HS-5 (cell line): ENCODE results near the gene E2F6.
A peak's percentile ranks its signal among the peaks of the same experiment; 100 is the strongest.
"Not testable (repeated sequence)": the region's sequence is repeated elsewhere in the genome, so short reads cannot be mapped to it uniquely, and the experiment has no call there.

Experiments
- DNase-seq: peaks from one replicate; pipeline ENCODE4 v3.0.0-alpha.2; 2012; ENCODE audit warnings: low read depth

Gene E2F6

DNA sequence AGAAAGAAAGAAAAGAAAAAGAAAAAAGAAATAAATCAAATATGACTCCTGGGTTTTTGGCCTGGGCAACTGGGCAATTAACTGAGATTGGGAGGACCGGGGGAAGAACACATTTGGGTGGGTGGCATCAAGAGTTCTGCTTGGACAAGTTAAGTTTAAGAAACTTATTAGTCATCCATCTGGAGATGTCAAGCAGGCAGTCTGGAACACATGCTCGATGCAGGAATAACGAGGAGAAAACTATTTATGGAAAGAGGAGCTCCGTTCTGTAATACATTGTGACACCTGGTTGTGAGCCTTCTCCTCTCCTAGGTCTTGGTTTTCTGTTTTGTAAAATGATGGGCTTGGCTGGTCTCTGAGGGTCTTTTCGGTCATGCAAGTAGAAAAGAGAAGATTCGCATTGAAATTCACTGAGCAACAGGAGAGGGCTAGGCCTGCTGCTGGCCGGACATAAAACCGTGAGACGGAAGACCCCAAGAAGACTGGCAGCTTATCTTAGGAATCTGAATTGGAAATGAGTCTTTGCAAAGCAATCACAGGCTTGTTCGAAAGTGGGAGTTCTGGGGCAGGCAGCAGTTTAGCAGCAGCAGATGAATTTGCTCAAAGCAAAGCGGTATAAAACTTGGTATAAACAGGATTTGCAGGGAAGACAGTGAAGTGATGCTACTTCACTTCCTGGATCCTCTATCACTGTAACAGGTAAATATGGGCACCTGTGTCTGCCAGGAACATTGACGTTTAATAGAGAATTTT, 51.4 kb downstream of the E2F6 start:
- DNase-seq, result no peak

DNA sequence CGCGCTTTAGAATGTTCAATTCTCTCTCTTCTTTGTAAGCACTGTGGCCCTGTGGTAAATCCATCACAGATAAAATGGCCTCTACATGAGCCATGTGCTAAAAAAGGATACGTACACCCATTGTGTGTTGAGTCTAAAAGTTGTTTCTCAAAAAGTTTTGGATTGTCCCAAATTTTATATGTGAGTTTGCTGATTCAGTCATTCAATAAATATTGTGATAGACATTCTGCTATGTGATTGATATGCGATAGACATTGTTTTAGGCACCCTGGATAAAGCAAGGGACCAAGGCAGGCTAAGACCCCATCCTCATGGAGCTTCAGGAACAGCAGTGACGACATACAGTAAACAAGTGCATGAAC, 53.5 kb downstream of the E2F6 start:
- DNase-seq, result no peak

DNA sequence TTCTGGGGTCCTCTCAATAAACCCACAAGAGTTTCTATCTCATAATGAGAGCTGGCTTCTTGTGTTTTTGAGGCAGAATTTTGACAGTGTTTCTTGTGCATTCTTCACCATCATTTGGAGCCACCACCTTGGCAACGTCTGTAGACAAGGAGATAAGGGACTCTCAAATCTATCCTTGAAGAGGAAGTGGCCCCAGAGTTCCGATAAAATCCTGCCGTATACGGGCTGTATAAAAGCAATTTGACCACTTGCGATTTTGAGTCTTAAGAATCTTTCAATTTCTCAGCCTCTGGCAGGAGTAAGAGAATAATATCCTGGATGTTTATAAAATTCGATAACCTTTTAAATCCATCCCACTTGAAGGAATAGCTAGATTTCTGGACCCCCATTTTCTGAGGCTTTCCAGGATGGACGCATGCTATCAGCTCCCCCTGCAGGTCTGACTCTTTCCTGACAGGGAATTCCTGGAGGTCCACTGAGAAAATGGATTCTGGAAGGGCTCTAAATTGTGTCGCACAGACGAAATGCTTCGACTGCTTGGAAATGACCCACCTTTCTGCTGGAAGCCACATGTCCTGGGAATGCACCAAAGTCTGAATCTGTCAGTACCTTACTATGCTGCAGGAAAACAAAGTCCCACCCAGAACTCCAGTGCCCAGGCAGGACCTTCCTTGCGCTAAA, 54.1 kb downstream of the E2F6 start:
- DNase-seq, result no peak

DNA sequence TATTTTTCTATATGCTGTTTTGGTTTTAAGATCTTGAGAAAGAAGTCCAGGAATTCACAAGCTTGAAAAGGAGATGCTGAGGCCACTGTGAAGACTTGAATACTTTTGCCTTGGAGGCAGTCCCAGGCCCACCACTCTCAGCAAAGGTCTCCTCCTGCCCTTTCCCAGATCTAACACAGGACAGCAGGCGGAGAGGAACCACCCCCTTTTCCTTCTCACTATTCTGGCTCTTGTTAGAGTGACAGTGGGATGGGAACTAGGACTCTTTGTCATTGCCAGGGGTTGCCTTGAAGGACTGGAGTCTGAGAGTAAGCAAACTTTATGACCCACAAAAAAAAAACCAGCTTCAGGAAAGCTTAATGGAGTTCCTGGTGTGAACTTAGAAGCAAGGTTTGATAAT, 54.7 kb downstream of the E2F6 start:
- DNase-seq, result no peak

DNA sequence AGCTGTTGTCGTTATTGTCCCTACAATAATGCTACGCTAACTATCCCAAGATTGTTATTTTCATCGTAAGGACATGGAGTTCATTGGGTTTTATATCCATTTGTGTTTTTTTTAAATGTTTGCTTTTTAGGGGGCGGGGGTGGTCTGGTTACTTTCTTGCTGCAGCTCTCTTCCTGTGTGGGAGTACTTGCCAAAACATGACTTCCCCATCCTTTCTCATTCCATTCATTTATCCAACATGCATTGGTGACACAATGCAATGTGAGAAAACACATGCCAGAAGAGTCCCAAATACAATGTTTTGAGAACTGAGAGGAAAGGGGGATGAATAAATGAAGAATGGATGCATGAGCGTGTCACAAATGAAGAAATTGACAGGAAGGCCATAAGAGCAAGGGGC, 55.9 kb downstream of the E2F6 start:
- DNase-seq, result no peak

DNA sequence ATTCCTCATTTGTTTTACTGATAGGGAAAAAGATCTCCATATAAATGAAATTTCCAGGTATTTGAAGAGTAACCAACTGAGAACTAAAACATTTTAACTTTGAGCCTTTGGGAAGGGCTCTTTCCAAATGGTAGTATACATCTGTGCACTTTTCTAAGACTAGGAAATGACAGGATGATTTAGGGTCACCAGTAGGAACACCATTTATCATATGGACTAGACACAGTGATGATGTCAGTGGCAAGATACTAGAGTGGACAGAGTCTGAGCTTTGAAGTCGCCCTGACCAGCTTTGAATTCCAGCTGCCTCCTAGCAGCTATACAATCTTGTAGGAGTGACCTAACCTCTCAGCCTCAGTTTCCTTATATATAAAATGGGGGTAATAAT, 56.4 kb downstream of the E2F6 start:
- no peak for DNase-seq

DNA sequence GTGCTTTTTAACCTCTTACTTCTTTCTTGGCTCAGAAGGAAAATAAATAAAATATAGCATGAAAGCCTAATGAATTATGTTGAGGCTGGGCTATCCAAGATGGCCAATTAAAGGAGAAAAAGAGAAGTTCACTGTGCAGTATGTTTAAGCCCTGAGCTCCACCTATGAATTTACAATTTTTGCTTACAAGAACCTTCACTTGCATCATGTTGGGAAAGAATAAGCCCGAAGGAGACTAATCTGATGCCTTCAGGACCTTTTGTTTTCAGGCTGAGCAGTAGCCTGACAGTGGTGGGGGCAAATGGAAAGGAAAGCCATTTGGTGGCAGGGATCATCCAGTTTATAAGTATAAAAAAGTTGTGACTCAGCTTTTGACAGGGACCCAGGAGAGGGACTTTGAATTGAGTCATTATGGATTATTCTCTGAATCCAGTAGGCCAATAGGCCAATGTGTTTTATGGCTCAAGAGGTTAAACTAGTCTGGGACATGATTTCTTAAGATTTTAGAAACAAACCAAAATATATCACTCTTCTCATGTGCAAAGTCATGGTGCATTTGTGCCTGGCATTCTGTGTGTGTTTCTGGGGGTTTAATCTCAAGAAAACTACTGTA, 56.9 kb downstream of the E2F6 start:
- no peak for DNase-seq

DNA sequence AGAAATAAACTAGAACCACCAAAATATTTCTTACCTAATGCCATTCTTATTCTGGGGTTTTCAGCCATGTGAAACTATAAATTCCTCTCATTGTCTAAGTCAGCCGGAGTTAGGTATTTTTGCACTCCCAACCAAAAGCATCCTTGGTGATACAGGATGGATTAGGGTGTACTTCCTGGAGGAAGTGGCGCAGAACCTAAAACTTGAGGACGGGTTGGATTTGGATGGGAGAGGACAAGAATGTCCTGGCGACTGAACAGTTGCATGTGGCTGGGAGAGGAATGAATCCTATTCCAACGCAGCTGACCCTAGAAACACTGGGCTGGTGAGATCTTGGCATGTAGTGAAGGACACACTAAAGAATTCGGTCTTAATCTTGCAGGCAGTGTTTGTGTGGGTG, 58.5 kb downstream of the E2F6 start:
- DNase-seq, result no peak

DNA sequence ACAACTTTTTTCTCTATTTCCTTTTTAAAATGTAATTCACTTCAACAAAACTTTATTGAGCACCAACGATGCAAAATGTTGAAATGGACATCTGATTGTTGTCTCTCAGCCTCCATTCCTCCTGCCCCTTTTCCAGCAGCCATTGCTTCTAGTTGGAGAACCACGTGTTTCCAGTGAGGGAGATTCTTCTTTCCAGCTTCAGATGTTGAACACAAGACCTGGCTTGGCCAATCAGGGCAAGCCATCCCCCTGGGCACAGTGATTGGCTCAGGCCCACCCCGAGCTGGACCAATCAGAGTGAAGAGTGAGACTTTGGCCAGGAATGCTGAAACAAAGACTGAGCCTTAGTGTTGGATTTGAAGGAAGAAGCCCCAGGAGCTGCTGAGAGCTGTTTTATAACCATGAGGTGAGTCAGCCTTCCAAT, 59.0 kb downstream of the E2F6 start:
- peak; percentile 33 for DNase-seq

DNA sequence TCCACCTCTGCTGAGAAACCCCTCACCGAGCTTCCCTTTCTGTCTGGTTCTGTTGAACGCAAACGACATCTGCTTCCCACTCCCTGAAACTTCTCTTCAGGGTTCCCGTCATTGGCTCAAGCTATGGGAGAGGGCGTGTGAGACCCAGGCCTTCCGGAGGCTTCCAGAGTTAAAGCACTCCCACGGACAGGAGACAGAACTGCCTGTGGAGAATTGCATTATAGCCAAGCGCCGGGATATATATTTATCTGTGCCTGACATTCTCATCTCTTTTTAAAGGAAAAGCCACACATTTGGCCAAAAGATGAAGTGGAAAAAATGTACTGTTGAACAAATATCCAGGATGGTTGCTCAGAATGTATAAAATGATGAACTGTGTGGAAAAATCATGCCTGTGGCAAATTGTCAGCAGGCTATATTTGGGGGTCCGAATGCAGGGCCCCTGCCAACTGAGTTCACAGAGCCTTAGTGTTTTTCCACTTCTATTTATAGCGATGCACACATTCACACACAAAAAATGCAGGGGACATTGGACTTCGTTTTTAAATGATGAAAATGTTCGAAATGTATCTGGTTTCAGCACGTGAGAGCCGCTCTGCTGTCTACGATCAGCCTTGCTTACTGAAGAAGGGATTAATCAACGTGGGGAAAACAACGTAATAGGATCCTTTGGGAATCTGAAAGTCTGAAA, 59.5 kb downstream of the E2F6 start:
- DNase-seq, result no peak

DNA sequence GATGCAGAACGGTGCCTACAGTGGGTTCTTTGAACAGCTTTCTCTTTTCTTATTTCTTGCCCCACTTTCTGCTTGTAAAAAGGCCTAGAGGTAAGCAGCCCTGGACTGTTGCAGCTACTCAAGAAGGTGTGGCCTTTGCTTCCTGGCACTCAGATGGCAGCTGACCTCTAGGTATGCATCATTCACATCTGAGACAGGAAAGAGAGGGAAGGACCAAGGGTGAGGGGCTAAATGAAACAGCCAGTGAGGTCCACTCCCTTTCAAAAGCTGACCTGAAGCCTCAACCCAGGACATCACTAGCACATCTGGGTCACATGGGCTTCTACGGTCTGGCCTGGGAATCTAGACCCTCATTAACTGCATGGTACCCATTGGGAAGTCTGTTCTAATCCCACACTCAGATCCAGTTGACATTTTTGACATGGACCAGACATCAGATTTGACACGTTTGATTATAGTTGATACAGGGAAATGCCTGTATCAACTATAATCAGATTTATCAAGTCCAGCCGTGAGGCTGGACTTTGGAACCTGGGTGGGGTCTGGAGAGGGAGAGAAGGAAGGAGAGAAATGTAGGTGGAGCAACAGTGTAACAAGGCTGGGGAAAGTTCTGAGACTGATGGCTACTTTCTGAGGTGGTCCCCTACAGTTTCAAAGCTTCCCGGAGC, 60.2 kb downstream of the E2F6 start:
- DNase-seq, result no peak

DNA sequence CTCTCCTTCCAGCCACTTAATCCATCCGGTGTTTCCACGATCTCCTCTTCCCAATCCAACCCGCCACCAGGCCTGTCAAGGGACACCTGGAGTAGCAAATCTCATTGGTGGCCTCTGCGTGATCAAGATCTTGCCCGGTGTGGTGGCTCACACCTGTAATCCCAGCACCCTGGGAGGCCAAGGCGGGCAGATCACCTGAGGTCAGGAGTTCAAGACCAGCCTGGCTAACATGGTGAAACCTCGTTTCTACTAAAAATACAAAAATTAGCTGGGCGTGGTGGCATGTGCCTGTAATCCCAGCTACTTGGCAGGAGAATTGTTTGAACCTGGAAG, 60.9 kb downstream of the E2F6 start:
- not testable (repeated sequence) for DNase-seq

DNA sequence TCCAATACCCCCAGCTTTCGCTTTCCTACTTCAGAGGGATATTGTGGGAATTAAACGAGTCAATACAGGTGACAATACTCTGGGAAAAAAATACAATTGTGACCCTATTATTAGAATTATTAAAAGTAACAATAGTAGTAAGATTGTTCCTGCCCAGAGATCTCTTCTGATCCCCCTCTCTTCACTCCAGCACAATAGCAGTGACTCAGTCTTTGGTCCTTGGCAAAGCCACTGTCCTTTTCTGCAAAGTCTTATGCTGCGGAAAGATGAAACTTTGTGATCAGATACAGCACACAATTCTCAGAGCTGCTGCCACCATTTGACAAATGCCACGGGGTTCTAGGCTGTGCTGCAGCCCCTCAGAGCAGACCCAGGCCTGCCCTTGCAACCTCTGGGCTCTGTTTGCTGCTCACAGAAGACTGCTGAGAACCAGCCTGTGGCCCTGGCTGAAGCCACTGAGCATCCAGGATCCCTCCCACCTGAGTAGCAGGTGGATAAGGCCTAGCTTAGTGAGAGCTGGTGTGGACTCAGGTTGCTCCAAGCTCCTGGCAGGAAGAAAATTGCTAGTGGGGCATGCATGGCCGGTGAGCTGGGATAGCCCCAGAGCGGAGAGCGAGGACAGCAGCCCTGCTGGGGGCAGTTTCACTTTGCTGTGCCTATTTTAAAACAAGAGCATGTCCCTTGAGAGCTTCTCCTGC, 61.4 kb downstream of the E2F6 start:
- DNase-seq, result no peak

DNA sequence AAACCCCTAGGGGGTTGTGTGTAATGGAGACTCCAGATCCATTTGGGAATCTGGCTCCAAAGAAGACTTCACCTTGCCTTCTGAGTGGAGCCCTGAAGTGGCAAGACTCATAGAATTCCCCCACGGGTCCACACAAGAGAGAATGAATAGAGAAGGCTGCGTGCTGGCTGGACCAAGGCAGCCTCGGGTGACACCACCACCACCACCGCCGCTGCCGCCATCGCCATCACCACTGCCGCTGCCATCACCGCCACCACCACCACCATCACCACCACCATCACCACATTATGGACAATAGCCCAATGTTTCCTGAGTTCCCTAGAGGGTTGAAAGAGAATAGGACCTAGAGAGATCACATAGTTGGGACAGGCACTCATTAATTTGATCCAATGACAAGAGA, 63.5 kb downstream of the E2F6 start:
- DNase-seq, result no peak

DNA sequence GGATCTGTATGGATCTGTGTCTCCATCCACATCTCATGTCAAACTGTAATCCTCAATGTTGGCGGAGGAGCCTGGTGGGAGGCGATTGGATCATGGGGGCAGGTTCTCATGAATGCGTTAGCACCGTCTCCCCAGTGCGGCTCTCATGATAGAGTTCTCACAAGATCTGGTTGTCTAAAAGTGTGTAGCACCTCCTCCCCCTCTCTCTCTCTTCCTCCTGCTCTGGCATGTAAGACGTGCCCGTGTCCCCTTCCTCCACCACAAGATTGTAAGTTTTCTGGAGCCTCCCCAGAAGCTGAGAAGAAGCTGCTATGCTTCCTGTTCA, 66.6 kb downstream of the E2F6 start:
- DNase-seq, result no peak

DNA sequence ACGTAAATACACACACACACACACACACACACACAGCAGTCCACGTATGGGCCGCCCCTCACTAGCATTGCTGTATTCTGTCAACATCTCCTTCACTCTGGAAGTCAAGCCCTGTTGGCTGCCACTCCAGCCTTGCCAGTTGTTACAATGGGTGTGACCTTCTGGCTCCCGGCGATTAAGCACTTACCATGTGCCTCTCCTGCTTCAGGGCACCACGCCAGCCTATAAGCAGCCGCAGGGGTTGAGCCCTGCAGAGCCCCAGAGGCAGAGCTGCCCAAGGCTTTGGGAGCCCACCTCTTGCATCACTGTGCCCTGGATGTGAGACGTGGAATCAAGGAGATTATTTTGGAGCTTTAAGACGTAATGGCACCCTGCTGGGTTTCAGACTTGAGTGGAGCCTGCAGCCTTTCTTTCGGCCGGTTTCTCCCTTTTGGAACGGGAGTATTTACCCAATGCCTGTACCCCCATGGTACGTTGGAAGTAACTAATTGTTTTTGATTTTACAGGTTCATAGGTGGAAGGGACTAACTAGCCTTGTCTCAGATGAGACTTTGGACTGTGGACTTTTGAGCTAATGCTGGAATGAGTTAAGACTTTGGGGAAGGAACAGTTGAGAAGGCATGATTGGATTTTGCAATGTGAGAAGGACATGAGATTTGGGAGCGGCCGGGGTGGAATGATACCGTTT, 67.1 kb downstream of the E2F6 start:
- no peak for DNase-seq

DNA sequence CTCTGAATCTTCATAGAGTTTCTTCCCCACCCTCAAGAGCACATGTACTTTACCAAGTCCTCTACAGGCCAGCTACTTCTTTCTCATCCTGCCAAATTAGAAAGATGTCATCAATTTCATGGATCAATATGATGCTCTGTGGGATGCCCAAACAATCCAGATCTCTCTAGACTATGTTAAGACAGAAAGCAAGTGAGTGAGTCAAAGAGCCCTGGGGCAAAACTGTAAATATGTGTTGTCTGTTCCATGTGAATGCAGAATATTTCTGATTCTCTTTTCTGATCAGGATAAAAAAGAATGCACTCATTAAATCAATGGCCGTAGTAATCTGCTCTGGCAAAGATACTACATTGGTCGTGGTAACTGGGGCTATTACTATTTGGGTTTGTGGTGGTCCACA, 68.4 kb downstream of the E2F6 start:
- no peak for DNase-seq

DNA sequence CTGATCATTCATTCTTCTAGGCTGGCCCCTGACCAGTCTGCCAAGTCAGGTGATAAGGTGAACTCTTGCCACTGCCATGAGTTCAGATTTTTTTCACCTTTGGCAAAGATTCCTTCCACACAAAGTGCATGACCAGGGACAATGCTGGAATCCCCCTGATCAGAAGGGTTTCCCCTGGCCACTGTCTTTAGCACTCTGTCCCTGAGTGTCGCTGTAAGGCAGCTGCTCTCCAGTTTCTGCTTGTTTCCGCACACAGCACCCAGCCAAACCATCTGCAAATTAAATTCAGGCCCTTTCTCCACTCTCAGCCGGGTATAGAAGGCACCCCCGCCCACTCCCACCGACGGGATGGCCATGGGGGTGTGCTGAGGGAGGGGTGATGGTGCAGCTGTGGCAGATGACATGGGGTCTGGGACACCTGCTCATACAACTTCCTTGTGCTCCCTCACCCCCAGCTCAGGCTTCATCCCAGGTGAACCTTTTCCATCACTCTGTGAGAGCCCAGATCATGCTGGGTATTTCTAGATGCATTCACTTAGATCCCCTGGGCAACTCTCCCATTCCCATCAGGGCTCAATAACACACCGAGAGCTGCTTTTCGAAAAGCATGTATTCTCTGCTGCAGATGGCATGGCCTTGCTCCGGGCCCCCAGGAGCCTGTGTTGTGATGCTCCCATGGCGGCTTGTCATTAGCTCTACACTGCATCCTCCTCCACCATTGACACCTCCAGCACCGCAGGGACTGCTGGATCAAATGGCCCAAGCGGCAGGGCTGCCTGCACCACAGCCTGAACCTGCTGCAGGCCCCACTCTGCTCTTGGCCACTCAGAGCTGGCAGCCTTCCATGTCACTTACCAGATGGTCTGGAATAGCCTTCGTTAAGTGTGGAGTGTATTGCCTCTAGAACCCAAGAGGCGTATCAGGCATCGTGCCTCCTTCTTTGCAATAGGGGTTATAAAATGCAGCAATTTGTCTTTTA, 69.2 kb downstream of the E2F6 start:
- no peak for DNase-seq

DNA sequence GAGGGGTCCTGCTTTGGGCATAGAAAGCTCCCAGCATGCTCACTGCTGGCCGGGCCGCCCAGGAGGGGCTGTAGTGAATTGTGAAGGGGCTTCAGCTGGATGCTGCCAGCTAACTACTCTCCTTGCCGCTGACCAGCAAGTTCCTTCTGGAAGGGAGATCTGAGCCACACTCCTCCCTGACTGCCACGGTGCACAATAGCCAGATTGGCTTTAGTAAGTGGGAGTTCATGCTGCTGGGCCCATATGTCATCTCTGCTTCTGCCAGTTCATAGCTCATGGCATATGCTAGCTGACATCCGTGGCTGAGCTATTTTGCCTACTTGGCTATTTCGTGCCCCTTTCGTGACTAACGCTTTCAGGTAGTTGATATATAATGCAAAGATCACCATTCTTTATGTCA, 69.9 kb downstream of the E2F6 start:
- DNase-seq, result no peak

DNA sequence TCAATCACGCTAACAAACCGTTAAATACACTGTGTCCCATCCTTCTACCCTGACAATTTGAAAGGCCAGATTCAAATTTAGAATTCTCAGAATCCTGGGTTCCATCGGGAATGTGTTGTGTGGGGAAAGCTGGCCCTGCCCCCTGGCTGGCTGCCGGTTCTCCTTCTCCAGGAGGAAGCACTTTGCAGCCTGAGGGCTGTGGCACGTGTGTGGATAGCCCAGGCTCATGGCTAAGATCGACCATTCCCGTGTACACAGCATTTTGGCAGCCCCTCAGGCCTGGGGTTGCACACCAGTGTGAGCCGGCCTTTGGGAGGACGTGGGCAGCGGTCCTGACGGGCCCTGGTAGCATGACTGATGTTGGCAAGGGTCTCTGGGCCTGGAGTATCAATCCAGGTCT, 70.6 kb downstream of the E2F6 start:
- DNase-seq, result no peak
